Bronchial epithelial cell (primary cell): ENCODE measurements around the gene TMEM39A. TPM values are rescaled to one million over a fixed set of nuclear protein-coding genes. Genes with fewer than 3 reads are reported as not detected.

Source experiments
- DNase-seq: peaks from one replicate; pipeline ENCODE4 v3.0.0-alpha.2; 2010; ENCODE audit warnings: low read depth
- FAIRE-seq: peaks from 2 replicates; lab custom pipeline; 2011; peaks lifted over from hg19 to GRCh38; lab: Jason Lieb, UNC
- H3K27me3 ChIP-seq: 2 replicates; pipeline ENCODE4 v1.5.1; 2011; ENCODE audit warnings: low read length; ENCODE audit not compliant: control insufficient read depth, insufficient read depth
- H3K36me3 ChIP-seq: 2 replicates; pipeline ENCODE4 v1.5.1; 2011; ENCODE audit warnings: low read length; ENCODE audit not compliant: control insufficient read depth, insufficient read depth
- H3K4me3 ChIP-seq: 2 replicates; pipeline ENCODE4 v1.5.1; 2011; ENCODE audit warnings: mild to moderate bottlenecking, low read depth, low read length, control low read depth
- CTCF ChIP-seq: IDR thresholded peaks from 2 replicates; pipeline ENCODE4 v1.5.1; 2011; ENCODE audit warnings: mild to moderate bottlenecking, moderate library complexity, low read length, control low read depth, inconsistent platforms; ENCODE audit not compliant: insufficient read depth, severe bottlenecking
- total RNA-seq: library from RNA; depleted of rRNA; stranded (reverse); fragments of >200 nt; gene quantifications from 2 replicates; pipeline ENCODE4 v1.2.1, GENCODE V29; 2014

Gene TMEM39A
- total RNA-seq, 1 donor from 2014 or later = 43.7 TPM

- Histone ChIP-seq H3K27me3 (no peaks in the 10 kb centered on the region), H3K4me3 (no peak overlapping the region), H3K36me3 (no peaks in the 10 kb centered on the region)
- FAIRE-seq (no peak), DNase-seq (no peak)
- no peak for TF ChIP-seq CTCF
Measured at GRCh38 chr3:119405315-119405714, 58.1 kb downstream of the TMEM39A start.

- TF ChIP-seq CTCF = no peak
- no peaks in the 10 kb centered on the region for H3K36me3 ChIP-seq
Measured at GRCh38 chr3:119403201-119403600, 60.2 kb downstream of the TMEM39A start.

DNA sequence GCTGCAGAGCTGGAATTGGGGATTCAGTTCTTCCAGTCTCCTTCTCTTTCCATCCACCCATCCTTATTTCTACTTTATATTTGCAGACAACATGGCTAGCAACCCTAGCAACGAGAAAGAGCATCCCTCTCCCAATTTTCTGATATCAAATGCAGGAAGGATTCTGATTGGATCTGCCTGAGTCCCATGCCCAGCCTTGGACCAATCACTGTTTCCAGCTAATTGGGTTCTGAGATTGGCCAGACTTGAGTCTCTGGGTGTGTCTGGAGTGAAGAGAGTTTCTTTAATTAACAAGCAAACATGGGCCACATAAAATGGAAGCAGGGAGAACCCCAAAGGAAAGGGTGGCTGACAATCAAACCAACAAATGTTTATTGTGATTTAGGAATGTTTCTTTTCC is 60.6 kb downstream of the TMEM39A start:
- FAIRE-seq (no peak), DNase-seq (no peak)
- Histone ChIP-seq H3K36me3 (no peaks in the 10 kb centered on the region), H3K27me3 (no peaks in the 10 kb centered on the region), H3K4me3 (no peak overlapping the region)
- no peak for TF ChIP-seq CTCF

More at GRCh38 chr3:119403201-119403600, 60.2 kb downstream of the TMEM39A start:
- Histone ChIP-seq H3K4me3 (no peak overlapping the region), H3K27me3 (no peaks in the 10 kb centered on the region)
- FAIRE-seq (no peak), DNase-seq (peak; percentile 15)

- Histone ChIP-seq H3K36me3 (no peaks in the 10 kb centered on the region), H3K4me3 (no peak overlapping the region), H3K27me3 (no peaks in the 10 kb centered on the region)
- no peak for DNase-seq
- no peak for TF ChIP-seq CTCF
- FAIRE-seq = no peak
Measured at GRCh38 chr3:119401503-119402440, 61.6 kb downstream of the TMEM39A start.

DNA sequence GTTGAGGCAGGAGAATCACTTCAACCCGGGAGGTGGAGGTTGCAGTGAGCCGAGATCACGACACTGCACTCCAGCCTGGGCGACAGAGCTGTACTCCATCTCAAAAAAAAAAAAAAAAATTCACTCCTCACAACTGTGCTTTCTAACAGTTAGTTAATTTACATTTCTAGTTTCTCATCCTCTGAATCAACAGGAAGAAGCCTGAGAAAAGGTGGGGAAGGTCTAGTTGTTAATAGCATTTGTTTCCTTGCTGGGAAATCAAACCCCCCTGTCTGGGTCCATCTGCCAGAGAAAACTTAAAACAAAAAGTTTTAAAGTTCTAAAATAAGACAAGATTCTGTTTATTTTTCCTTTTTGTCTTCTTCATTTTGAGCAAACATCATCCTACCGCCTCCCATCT is 62.3 kb downstream of the TMEM39A start:
- Histone ChIP-seq H3K27me3 (no peaks in the 10 kb centered on the region), H3K4me3 (no peak overlapping the region), H3K36me3 (no peaks in the 10 kb centered on the region)
- no peak for TF ChIP-seq CTCF
- DNase-seq (no peak), FAIRE-seq (no peak)

GRCh38 chr3:119400466-119400865 is 62.9 kb downstream of the TMEM39A start:
- Histone ChIP-seq H3K36me3 (no peaks in the 10 kb centered on the region), H3K4me3 (no peak overlapping the region), H3K27me3 (no peaks in the 10 kb centered on the region)
- DNase-seq (no peak), FAIRE-seq (no peak)
- no peak for TF ChIP-seq CTCF
